Endothelial cell of umbilical vein (primary cell): ENCODE measurements around the gene ADAP1. TPM values are rescaled to one million over a fixed set of nuclear protein-coding genes. Genes with fewer than 3 reads are reported as not detected.

ENCODE experiments used
- BruUV-seq: library from RNA; stranded (reverse); fragments of 400-500 nt; replicated peaks from 2 replicates; lab custom pipeline; 2021; lab: Mats Ljungman, UMichigan
- CTCF ChIA-PET: fragments of 300-600, 350-600 bp; sonication (Branson Sonifier 250); formaldehyde crosslinking; loops from one replicate; lab custom pipeline; 2021; ENCODE audit warnings: antibody characterized with exemption, inconsistent platforms; lab: Charles Lee
- POLR2A ChIA-PET: fragments of 300-600, 350-600 bp; sonication (Branson Sonifier 250); formaldehyde crosslinking; loops from one replicate; lab custom pipeline; 2021; ENCODE audit warnings: antibody characterized with exemption, inconsistent platforms; lab: Charles Lee
- DNase-seq: peaks from one replicate; pipeline ENCODE4 v3.0.0-alpha.2; 2011; ENCODE audit warnings: low read depth, low spot score
- FAIRE-seq: peaks from 2 replicates; lab custom pipeline; 2011; peaks lifted over from hg19 to GRCh38; lab: Jason Lieb, UNC
- H2AFZ ChIP-seq: 2 replicates; pipeline ENCODE4 v1.6.0; 2012; ENCODE audit warnings: low read depth, low read length, control low read depth, inconsistent platforms
- H3K27ac ChIP-seq: 2 replicates; pipeline ENCODE4 v1.5.1; 2011; ENCODE audit warnings: low read depth, mild to moderate bottlenecking, control low read depth, low read length, moderate library complexity; ENCODE audit not compliant: insufficient read depth
- H3K27me3 ChIP-seq, 2 experiments: 2 replicates each; pipeline versions ENCODE4 v1.6.0 to v1.6.1; 2011; ENCODE audit warnings: low read length in 2 of 2, mixed read lengths in 1 of 2; ENCODE audit not compliant: control insufficient read depth in 2 of 2, insufficient read depth in 2 of 2
- H3K36me3 ChIP-seq, 2 experiments: 2 replicates in 1 of 2; 3 replicates in 1 of 2; pipeline ENCODE4 v1.5.1; 2011; ENCODE audit warnings: low read length in 2 of 2, mild to moderate bottlenecking in 1 of 2, moderate library complexity in 1 of 2; ENCODE audit not compliant: control insufficient read depth in 2 of 2, insufficient read depth in 2 of 2; ENCODE audit errors: extremely low read depth in 1 of 2
- H3K4me1 ChIP-seq: 3 replicates; pipeline ENCODE4 v1.5.1; 2011; ENCODE audit warnings: mild to moderate bottlenecking, low read length; ENCODE audit not compliant: control insufficient read depth, insufficient read depth; ENCODE audit errors: extremely low read depth
- H3K4me2 ChIP-seq: 2 replicates; pipeline ENCODE4 v1.6.1; 2011; ENCODE audit warnings: low read length, control low read depth, mixed read lengths; ENCODE audit not compliant: insufficient read depth
- H3K4me3 ChIP-seq, 3 experiments: fragments of 200-600 bp in 1 of 3; sonication (generic), shearing (Covaris generic) in 1 of 3; replicated peaks in 1 of 3; 2 replicates each; pipeline ENCODE4 v1.5.1; 2011 to 2016; ENCODE audit warnings: control low read depth in 3 of 3, low read length in 3 of 3, mild to moderate bottlenecking in 2 of 3, inconsistent platforms in 1 of 3, low read depth in 1 of 3, moderate library complexity in 1 of 3; ENCODE audit not compliant: insufficient read depth in 1 of 3
- H3K79me2 ChIP-seq: 2 replicates; pipeline ENCODE4 v1.6.0; 2012; ENCODE audit warnings: low read length, inconsistent platforms; ENCODE audit not compliant: control insufficient read depth, insufficient read depth
- H3K9ac ChIP-seq: replicated peaks from 2 replicates; pipeline ENCODE3; 2011; ENCODE audit warnings: low read length, control low read depth; ENCODE audit not compliant: insufficient read depth; ENCODE audit errors: extremely low read depth
- H3K9me1 ChIP-seq: replicated peaks from 3 replicates; pipeline ENCODE4 v1.6.0; 2011; ENCODE audit warnings: mild to moderate bottlenecking, low read length; ENCODE audit not compliant: control insufficient read depth, insufficient read depth; ENCODE audit errors: extremely low read depth
- H3K9me3 ChIP-seq: replicated peaks from 2 replicates; pipeline ENCODE4 v1.5.1; 2012; ENCODE audit warnings: low read length, inconsistent platforms; ENCODE audit not compliant: control insufficient read depth, insufficient read depth
- H4K20me1 ChIP-seq: replicated peaks from 2 replicates; pipeline ENCODE3; 2011; ENCODE audit warnings: mild to moderate bottlenecking, low read length; ENCODE audit not compliant: control insufficient read depth, insufficient read depth; ENCODE audit errors: extremely low read depth
- EZH2 ChIP-seq: IDR thresholded peaks from 2 replicates; pipeline ENCODE4 v1.6.1; 2012; ENCODE audit warnings: borderline replicate concordance, low read depth, mild to moderate bottlenecking, moderate library complexity, low read length, inconsistent platforms; ENCODE audit not compliant: severe bottlenecking
- FOS ChIP-seq: IDR thresholded peaks from 2 replicates; pipeline ENCODE4 v1.6.1; 2011; ENCODE audit warnings: mild to moderate bottlenecking, low read length, moderate library complexity, borderline replicate concordance; ENCODE audit not compliant: insufficient read depth
- GATA2 ChIP-seq: IDR thresholded peaks from 2 replicates; pipeline ENCODE4 v1.7.0; 2011; ENCODE audit warnings: low read depth, mild to moderate bottlenecking, moderate library complexity, mixed read lengths, low read length; ENCODE audit not compliant: insufficient read length, insufficient read depth
- JUN ChIP-seq: IDR thresholded peaks from 2 replicates; pipeline ENCODE4 v1.6.1; 2011; ENCODE audit warnings: borderline replicate concordance, low read depth; ENCODE audit not compliant: insufficient read length, insufficient read depth
- MYC ChIP-seq: IDR thresholded peaks from one replicate; pipeline ENCODE4 v1.6.1; 2011; ENCODE audit warnings: mild to moderate bottlenecking, low read depth, low read length
- POLR2A ChIP-seq: IDR thresholded peaks from 2 replicates; pipeline ENCODE4 v1.6.1; 2012; ENCODE audit warnings: low read depth, mild to moderate bottlenecking, control low read depth, low read length
- POLR2AphosphoS5 ChIP-seq: IDR thresholded peaks from 2 replicates; pipeline ENCODE4 v1.6.1; 2012; ENCODE audit warnings: low read depth, mild to moderate bottlenecking, control low read depth, low read length, moderate library complexity; ENCODE audit not compliant: insufficient read depth
- dilution Hi-C: fragments of 300-500 bp; cut with MboI; formaldehyde crosslinking; loops from one replicate; pipeline ENCODE4 v1.15.0; 2019; ENCODE audit warnings: low sequenced_read_pairs; ENCODE audit not compliant: extremely low pct_ligation_motif_present
- intact Hi-C: fragments of 100-400 bp; cut with micrococcal nuclease; formaldehyde crosslinking; loops from one replicate; pipeline ENCODE4 v1.10.0; 2022
- polyA plus RNA-seq, 4 experiments: library from polyadenylated mRNA; depleted of rRNA in 3 of 4; stranded (reverse) in 3 of 4; unstranded in 1 of 4; fragments of >200 nt; gene quantifications; 2 replicates each; pipeline versions ENCODE4 v1.2.1 to v1.2.3, GENCODE V29; 2011 to 2012; ENCODE audit warnings: missing spikeins in 1 of 4
- total RNA-seq: library from RNA; stranded (reverse); gene quantifications from 2 replicates; pipeline ENCODE4 v1.2.3, GENCODE V29; 2021
- TF ChIP-seq, protein P1 (sequence below), 2 donors: IDR thresholded peaks; 1 replicate in 1 of 2; 2 replicates in 1 of 2; pipeline ENCODE4 v1.5.1; 2011; ENCODE audit warnings: low read length in 2 of 2, mild to moderate bottlenecking in 2 of 2, moderate library complexity in 2 of 2, control low read depth in 1 of 2, inconsistent platforms in 1 of 2, low read depth in 1 of 2; ENCODE audit not compliant: insufficient read depth in 1 of 2; ENCODE audit errors: extremely low read depth in 1 of 2
- TF ChIP-seq, protein P2 (sequence below): IDR thresholded peaks from 2 replicates; pipeline ENCODE4 v1.6.1; 2011; ENCODE audit not compliant: insufficient read depth, insufficient read length

ADAP1 gene
- total and polyA plus RNA-seq, 2 donors (not counting 3 experiments of a cell fraction or from before 2014, with no cell fraction given) = 0.49 to 0.58 TPM

DNA sequence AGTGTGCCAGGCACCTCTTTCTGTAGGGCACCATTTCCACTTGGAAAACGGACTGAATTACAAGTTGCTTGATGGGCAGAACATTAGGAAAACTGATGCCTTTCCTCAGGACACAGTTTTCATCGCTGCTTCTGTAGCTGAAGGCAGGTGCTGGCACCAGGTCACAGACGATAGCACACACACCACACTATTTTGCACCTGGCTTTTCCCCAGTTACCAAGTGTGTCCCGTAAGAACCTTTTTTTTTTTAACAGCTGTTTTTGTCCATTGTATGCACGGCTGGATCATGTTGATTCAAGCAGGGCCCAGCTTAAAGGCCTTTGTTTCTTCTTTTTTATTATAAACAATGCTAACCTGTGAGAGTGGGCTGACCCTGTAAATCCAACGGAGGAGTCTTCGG, 79.4 kb downstream of the ADAP1 start:
- no peak overlapping the region for H3K9ac ChIP-seq
- H3K4me3 ChIP-seq = no peak overlapping the region
- no peaks in the 10 kb centered on the region for H3K9me1 ChIP-seq
- H3K36me3 ChIP-seq = peaks cover 0 to 9% of the 10 kb centered on the region in 2 experiments
- H4K20me1 ChIP-seq = no peaks in the 10 kb centered on the region
- FAIRE-seq = no peak
- no peak overlapping the region for H2AFZ ChIP-seq
- H3K27me3 ChIP-seq = no peaks in the 10 kb centered on the region
- H3K4me2 ChIP-seq = no peak overlapping the region
- peaks cover 12% of the 10 kb centered on the region for H3K4me1 ChIP-seq
- TF ChIP-seq POLR2A (no peak), GATA2 (no peak), FOS (no peak), MYC (no peak), JUN (no peak), POLR2AphosphoS5 (no peak), EZH2 (no peak)
- TF ChIP-seq, protein P1, sequence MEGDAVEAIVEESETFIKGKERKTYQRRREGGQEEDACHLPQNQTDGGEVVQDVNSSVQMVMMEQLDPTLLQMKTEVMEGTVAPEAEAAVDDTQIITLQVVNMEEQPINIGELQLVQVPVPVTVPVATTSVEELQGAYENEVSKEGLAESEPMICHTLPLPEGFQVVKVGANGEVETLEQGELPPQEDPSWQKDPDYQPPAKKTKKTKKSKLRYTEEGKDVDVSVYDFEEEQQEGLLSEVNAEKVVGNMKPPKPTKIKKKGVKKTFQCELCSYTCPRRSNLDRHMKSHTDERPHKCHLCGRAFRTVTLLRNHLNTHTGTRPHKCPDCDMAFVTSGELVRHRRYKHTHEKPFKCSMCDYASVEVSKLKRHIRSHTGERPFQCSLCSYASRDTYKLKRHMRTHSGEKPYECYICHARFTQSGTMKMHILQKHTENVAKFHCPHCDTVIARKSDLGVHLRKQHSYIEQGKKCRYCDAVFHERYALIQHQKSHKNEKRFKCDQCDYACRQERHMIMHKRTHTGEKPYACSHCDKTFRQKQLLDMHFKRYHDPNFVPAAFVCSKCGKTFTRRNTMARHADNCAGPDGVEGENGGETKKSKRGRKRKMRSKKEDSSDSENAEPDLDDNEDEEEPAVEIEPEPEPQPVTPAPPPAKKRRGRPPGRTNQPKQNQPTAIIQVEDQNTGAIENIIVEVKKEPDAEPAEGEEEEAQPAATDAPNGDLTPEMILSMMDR (IDR thresholded peaks at IDR 0.05; ENCODE audit: extremely low read depth in 1 of 2, insufficient read depth in 1 of 2, low read depth in 1 of 2, low read length in 2 of 2) = no peak
- TF ChIP-seq, protein P2, sequence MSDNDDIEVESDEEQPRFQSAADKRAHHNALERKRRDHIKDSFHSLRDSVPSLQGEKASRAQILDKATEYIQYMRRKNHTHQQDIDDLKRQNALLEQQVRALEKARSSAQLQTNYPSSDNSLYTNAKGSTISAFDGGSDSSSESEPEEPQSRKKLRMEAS = no peak
- ChIA-PET CTCF (interaction anchor here (0.6 kb wide), 1 partner anchor 366 kb away, joined by 4 read pairs; no protein-coding TSS in a partner anchor), POLR2A (no interaction called here)
- dilution Hi-C loops = no loop called here
- H3K27ac ChIP-seq = no peak overlapping the region
- H3K79me2 ChIP-seq = peaks cover 29% of the 10 kb centered on the region
- no TSS peak for BruUV-seq
- DNase-seq = no peak
- intact Hi-C loops = loop anchor here (5.0 kb wide), 1 partner anchor 273 kb away; no protein-coding TSS in a partner anchor
- H3K9me3 ChIP-seq = no peaks in the 10 kb centered on the region
